ENCODE data around the gene RGS7.

DNA sequence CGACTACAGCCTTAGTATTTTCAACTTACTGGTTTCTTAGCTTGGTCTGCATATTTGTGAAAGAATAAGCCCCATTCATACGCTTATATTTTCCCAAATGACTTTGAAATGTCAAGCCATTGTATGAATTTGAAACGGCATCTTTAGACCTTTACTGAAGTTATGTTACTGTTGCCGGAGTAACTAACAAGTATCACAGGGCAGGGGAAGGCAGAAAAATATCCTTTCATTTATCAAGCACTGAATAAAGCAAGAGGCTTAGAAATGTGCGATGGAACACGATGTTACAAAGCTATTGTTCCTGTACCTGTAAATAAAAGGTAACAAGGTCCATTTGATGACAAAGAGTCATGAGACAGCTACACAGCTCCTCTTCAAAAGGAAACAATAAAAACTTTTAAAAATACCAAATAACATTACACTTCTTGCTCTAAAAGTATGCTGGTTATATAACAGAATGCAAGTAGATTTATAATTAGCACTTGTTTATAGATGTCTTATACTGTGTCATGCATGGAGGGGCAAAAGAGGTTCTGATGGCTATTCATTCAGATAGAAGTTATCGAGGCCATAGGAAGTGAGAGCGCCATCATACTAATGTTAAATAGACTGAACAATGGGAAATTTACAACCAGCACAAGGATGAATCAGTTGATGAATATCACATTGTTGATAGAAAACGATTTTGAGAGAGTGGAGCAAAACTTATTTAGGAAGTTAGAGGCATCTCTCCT is 322.6 kb downstream of the RGS7 start:
- no peak for TF ChIP-seq CTCF (IDR thresholded peaks at IDR 0.05)
- TF ChIP-seq, protein P1, sequence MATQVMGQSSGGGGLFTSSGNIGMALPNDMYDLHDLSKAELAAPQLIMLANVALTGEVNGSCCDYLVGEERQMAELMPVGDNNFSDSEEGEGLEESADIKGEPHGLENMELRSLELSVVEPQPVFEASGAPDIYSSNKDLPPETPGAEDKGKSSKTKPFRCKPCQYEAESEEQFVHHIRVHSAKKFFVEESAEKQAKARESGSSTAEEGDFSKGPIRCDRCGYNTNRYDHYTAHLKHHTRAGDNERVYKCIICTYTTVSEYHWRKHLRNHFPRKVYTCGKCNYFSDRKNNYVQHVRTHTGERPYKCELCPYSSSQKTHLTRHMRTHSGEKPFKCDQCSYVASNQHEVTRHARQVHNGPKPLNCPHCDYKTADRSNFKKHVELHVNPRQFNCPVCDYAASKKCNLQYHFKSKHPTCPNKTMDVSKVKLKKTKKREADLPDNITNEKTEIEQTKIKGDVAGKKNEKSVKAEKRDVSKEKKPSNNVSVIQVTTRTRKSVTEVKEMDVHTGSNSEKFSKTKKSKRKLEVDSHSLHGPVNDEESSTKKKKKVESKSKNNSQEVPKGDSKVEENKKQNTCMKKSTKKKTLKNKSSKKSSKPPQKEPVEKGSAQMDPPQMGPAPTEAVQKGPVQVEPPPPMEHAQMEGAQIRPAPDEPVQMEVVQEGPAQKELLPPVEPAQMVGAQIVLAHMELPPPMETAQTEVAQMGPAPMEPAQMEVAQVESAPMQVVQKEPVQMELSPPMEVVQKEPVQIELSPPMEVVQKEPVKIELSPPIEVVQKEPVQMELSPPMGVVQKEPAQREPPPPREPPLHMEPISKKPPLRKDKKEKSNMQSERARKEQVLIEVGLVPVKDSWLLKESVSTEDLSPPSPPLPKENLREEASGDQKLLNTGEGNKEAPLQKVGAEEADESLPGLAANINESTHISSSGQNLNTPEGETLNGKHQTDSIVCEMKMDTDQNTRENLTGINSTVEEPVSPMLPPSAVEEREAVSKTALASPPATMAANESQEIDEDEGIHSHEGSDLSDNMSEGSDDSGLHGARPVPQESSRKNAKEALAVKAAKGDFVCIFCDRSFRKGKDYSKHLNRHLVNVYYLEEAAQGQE (IDR thresholded peaks at IDR 0.05; ENCODE audit: insufficient read depth in 1 of 2, low read depth in 2 of 2, low read length in 1 of 2), result no peak
- no peak for TF ChIP-seq POLR2AphosphoS5 (IDR thresholded peaks at IDR 0.05; ENCODE audit: low read depth, low read length)
